ENCODE measurements around the gene GIPC3. TPM values are rescaled to one million over a fixed set of nuclear protein-coding genes. Genes with fewer than 3 reads are reported as not detected.

GIPC3 gene
- total RNA-seq, 1 donor from 2014 or later: 0.37 TPM

DNA sequence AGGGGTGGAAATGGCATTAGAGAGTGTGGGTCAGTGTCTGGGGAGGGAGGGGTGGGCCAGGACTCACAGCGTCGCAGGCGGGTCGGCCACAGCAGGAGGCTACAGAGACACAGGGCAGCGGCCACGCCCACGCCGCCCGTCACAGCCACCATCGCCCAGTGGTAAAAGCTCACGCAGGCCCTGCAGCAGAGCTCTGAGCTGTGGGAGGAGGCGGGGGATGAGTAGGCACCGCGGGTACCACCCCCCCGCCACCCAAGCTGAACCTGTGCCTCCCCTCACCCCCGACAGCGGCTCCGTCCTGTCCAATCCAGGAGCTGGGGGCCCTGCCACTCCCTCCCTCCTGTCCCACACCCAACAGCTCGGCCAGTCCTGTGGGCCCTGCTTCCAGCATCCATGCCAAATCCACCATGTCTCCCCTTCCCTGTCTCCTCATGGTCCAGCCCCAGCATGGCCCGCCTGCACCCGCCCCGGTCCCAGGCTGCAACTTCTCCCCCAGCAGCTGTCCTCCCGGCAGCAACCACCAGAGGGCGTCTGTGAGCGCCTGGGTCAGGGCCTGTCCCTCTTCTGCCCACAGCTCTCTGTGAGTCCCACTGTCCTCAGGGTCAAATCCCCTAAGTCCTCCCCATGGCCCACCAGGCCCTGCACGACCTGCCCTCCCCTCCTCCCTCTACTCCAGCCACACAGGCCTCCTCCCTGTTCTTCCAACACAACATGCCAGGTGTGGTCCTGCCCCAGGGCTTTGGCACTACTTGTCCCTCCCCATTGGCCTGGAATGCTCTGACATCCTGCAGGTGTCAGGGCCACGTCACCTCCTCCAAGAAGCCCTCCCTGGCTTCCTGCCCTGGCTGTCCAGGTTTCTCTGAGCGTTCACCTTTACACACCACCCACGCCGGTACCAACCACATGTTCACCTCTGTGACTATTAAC, 40.3 kb upstream of the GIPC3 start:
- DNase-seq: peak; percentile 95
- intact Hi-C loops (cut with micrococcal nuclease): loop anchor here (1.0 to 5.0 kb wide), 2 partner anchors 73 to 162 kb away; partner anchors contain the start of gene TJP3
- Mint-ChIP-seq H3K9me3 (no peaks in the 10 kb centered on the region), H3K36me3 (ENCODE audit: low read depth) (peaks cover 21% of the 10 kb centered on the region), H3K4me3 (no peak overlapping the region), H3K4me1 (peaks cover 8% of the 10 kb centered on the region), H3K27ac (no peak overlapping the region), H3K27me3 (no peaks in the 10 kb centered on the region)

DNA sequence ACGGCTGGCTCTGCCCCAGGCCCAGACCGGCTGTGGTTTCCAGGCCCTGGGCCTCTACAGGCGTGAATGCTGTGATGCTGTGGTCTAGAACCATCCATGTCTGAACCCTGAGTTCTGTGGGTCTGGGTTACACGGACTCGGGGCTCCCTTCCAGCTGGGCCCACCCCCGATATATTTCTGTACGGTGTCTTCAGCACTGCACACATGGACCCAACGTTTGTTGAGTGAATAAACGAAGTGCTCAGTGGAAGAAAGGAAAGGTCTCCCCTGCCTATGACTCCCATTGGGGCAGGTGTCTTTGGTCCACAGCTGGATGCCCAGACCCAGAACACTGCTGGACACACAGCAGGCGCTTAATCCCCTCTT, 39.6 kb upstream of the GIPC3 start:
- Mint-ChIP-seq H3K27ac (no peak overlapping the region), H3K36me3 (ENCODE audit: low read depth) (peaks cover 22% of the 10 kb centered on the region), H3K4me1 (peaks cover 8% of the 10 kb centered on the region), H3K27me3 (no peaks in the 10 kb centered on the region), H3K4me3 (no peak overlapping the region), H3K9me3 (no peaks in the 10 kb centered on the region)
- DNase-seq: no peak
- intact Hi-C loops (cut with micrococcal nuclease): loop anchor here (1.0 to 5.0 kb wide), 2 partner anchors 73 to 162 kb away; partner anchors contain the start of gene TJP3

DNA sequence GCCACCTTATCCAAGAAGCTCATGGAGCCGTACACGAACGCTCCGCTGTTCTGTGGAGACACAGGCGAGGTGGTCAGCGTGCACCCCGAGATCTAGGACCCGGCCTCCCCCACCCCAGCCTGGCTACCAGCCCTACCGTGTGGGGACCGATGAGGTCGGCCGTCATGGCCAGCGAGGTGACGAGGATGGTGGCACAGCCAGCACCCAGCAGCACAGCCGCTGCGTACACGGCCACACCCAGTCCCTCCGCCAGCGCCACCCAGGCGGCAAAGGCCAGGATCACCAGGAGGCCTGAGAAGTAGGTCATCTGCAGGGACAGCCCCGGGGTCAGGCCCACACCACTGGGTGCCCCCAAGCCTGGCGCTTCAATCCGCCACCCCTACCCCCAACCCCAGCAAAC, 39.2 kb upstream of the GIPC3 start:
- no peak for DNase-seq
- H3K9me3 Mint-ChIP-seq: no peaks in the 10 kb centered on the region
- intact Hi-C loops (cut with micrococcal nuclease): loop anchor here (5.0 kb wide), 1 partner anchor 161 kb away; the partner anchor contains the start of gene TJP3
- H3K27ac Mint-ChIP-seq: no peak overlapping the region
- no peak overlapping the region for H3K4me3 Mint-ChIP-seq
- H3K4me1 Mint-ChIP-seq: peaks cover 8% of the 10 kb centered on the region
- H3K27me3 Mint-ChIP-seq: no peaks in the 10 kb centered on the region
- H3K36me3 Mint-ChIP-seq (ENCODE audit: low read depth): peaks cover 25% of the 10 kb centered on the region

DNA sequence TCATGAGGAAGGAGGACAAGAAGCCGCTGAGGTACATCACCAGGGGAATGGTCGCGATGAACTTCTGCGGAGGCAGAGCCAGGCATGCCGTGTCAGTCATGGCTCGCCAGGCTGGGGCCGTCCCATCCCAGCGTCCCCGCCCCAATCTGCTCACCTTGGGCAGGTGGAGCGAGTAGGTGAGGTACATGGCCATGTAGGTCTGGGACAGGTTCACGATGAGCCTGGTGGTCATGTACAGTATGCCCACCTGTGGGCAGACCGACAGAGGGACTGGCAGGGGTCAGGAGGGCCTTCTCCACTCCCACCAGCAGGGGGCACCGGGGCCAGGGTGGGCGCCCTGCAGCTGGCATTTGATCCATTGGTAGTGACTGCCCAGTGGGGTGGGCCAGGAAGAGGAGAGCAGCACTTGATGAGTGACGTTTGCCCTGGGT, 38.0 kb upstream of the GIPC3 start:
- Mint-ChIP-seq H3K4me1 (peaks cover 12% of the 10 kb centered on the region), H3K36me3 (ENCODE audit: low read depth) (peaks cover 29% of the 10 kb centered on the region)
- intact Hi-C loops (cut with micrococcal nuclease): loop anchor here (5.0 kb wide), 1 partner anchor 160 kb away; the partner anchor contains the start of gene TJP3

DNA sequence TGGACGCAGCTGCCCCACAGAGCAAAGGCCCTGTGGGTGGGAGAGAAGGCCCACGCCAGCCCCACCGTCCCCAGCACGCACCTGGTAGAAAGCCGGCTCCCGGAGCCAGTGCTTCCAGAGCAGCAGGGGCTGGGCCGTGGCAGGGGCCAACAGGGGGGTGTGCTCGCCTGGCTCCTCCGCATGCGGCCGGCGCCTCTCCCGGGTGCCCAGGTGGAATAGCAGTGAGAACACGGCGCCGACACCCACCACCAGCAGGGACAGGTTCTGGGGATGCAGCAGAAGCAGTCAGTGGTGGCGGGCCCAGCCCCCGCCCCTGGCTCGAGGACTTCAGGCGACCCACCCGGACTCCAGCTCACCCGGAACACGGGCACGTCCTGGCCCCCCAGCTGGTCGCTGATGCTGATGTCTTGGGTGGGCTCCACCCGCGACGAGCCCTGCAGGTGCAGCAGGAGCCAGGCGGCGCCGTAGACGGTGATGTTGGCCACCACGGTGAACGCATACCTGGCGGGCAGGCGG, 37.5 kb upstream of the GIPC3 start:
- Mint-ChIP-seq H3K36me3 (ENCODE audit: low read depth) (peaks cover 29% of the 10 kb centered on the region), H3K9me3 (no peaks in the 10 kb centered on the region), H3K27me3 (no peaks in the 10 kb centered on the region), H3K4me3 (no peak overlapping the region), H3K27ac (no peak overlapping the region), H3K4me1 (peaks cover 17% of the 10 kb centered on the region)
- DNase-seq: no peak
- intact Hi-C loops (cut with micrococcal nuclease): loop anchor here (5.0 kb wide), 1 partner anchor 159 kb away; the partner anchor contains the start of gene TJP3

More for the DNA sequence above, 38.0 kb upstream of the GIPC3 start:
- Mint-ChIP-seq H3K9me3 (no peaks in the 10 kb centered on the region), H3K4me3 (no peak overlapping the region), H3K27me3 (no peaks in the 10 kb centered on the region), H3K27ac (no peak overlapping the region)
- DNase-seq: peak; percentile 78

DNA sequence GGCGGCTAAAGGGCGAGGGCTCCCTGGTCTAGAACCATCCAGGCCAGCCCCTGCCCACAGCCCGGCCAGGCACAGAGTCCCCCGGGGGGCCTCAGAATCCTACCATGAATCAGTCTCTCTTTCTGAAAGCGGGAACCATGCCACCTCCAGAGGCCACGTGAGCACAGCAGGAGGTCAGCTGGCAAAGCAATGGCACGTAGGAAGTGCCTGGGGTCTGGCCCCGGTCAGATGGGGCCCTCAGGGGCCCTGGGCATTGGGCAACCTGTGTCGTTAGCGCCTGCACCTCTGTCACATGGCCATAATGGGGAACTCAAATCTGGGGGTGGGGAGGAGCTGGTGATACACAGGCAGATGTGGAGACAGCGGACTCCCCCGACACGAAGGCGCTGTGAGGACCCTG, 36.7 kb upstream of the GIPC3 start:
- no peaks in the 10 kb centered on the region for H3K9me3 Mint-ChIP-seq
- H3K4me1 Mint-ChIP-seq: peaks cover 20% of the 10 kb centered on the region
- DNase-seq: no peak
- no peak overlapping the region for H3K27ac Mint-ChIP-seq
- H3K27me3 Mint-ChIP-seq: no peaks in the 10 kb centered on the region
- intact Hi-C loops (cut with micrococcal nuclease): loop anchor here (5.0 kb wide), 1 partner anchor 159 kb away; the partner anchor contains the start of gene TJP3
- peaks cover 29% of the 10 kb centered on the region for H3K36me3 Mint-ChIP-seq (ENCODE audit: low read depth)
- no peak overlapping the region for H3K4me3 Mint-ChIP-seq

DNA sequence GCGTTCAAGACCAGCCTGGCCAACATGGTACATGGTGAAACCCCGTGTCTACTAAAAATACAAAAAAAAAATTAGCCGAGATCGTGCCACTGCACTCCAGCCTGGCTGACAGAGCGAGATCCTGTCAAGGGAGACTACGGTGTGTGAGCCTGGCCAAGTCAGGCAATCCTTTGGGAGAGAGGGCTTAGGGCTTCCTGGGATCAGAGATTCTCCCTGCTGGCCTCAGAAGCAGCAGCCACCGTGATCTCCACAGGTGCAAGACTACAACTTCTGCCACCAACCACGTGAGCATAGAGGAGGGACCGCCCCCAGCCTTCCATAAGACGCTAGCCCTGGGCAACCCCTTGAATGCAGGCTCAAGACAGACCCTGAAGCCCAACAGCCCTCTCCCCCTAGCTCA, 35.5 kb upstream of the GIPC3 start:
- intact Hi-C loops (cut with micrococcal nuclease): loop anchor here (5.0 kb wide), 1 partner anchor 157 kb away; the partner anchor contains the start of gene TJP3
- no peak for DNase-seq
- Mint-ChIP-seq H3K9me3 (no peaks in the 10 kb centered on the region), H3K4me3 (no peak overlapping the region), H3K4me1 (peaks cover 26% of the 10 kb centered on the region), H3K27ac (peak overlapping the region; percentile 53), H3K27me3 (no peaks in the 10 kb centered on the region), H3K36me3 (ENCODE audit: low read depth) (peaks cover 33% of the 10 kb centered on the region)

DNA sequence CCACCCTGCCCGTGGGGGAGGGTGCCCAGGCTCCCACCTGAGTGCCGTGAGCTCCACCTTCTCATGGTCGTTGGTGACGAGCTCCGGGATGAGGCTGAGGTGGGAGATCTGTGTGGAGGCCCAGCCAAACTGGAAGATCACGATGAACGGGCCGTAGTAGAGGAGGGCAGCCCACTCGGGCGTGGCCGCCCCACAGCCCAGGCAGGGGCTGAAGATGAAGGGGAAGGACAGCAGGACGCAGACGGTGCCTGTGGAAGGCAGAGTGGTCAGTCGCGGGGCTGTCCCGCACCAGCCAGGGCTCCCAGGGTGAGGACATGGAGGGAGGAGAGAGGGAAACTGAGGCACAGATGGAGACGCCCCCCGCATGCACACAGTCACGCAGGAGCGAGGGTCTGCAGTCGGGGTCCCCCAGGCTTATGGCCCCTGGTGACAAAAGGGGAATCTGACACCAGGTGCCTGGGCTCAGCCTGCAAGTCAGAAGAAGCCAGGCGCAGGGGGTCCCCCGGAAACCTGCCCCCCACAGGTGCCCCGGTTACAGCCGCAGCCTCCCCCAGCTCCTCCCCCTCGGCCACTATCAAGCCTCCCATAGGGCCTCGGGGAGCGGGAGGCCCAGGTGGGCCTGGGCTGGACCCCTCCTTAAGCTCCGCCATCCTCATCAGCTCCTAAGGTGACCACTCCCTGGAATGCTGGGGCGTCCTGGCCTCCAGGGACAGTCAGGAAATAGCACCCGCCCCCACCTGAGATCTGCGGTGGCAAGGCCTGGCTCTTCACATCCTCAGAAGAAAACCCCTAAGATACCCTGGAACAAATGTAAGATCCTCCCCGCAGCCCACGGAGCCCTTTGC, 34.1 kb upstream of the GIPC3 start:
- peaks cover 30% of the 10 kb centered on the region for H3K4me1 Mint-ChIP-seq

DNA sequence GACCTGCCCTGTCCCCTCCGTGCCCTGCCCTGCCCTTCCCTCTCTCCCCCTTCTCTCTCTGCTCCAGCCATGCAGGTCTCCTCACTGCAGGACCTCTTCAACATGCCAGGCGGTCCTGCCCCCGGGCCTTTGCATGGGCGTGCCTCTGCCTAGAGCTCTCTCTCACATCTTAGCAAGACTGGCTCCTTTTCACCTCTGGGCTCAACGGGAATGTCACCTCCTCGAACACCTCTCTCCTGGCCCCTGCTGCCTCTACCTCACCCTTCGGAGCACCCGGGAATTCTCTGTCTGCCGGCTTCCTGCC, 33.5 kb upstream of the GIPC3 start:
- H3K4me1 Mint-ChIP-seq: peaks cover 35% of the 10 kb centered on the region
- no peaks in the 10 kb centered on the region for H3K27me3 Mint-ChIP-seq
- H3K36me3 Mint-ChIP-seq (ENCODE audit: low read depth): peaks cover 35% of the 10 kb centered on the region
- intact Hi-C loops (cut with micrococcal nuclease): no loop called here
- H3K9me3 Mint-ChIP-seq: no peaks in the 10 kb centered on the region
- no peak overlapping the region for H3K27ac Mint-ChIP-seq
- peak overlapping the region; percentile 21 for H3K4me3 Mint-ChIP-seq
- DNase-seq: no peak

More for the DNA sequence above, 34.1 kb upstream of the GIPC3 start:
- no peaks in the 10 kb centered on the region for H3K27me3 Mint-ChIP-seq
- no peak for DNase-seq
- peaks cover 29% of the 10 kb centered on the region for H3K36me3 Mint-ChIP-seq (ENCODE audit: low read depth)
- H3K27ac Mint-ChIP-seq: no peak overlapping the region
- H3K4me3 Mint-ChIP-seq: peak overlapping the region; percentile 21
- no peaks in the 10 kb centered on the region for H3K9me3 Mint-ChIP-seq
- intact Hi-C loops (cut with micrococcal nuclease): no loop called here

DNA sequence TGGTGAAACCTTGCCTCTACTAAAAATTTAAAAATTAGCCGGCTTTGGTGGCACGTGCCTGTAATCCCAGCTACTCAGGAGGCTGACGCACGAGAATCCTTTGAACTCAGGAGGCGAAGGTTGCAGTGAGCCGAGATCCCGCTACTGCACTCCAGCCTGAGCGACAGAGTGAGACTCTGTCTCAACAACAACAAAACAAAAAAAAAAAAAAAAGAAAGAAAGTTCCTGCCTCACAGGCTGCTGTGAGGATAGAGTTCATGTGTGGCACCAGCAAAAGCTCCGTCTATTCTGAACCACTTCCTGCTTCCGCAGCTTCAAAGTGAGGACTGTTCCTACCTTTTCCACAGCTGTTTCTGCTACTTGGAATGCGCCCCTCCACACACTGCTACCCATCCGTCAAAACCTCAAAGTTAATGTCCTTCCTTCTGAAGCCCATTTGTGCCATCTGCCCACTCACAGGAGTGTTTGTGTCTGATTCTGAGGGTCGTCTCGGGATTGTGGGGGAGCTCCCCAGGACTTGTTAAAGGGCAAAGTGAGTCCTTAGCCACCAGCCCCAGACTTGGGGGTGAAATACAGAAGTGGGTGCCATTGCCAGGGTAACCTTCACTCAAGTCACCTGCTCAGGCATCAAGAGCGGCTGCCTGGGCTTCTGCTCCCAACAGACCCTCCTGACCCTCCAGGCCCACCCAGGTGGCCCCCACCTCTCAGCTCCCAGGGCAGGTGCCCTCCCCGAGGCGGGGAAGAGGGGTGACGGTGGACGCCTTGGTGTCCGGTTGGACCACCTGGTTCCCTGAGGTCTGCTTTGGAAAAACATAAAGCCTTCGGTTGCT, 30.8 kb upstream of the GIPC3 start:
- peaks cover 26% of the 10 kb centered on the region for H3K36me3 Mint-ChIP-seq (ENCODE audit: low read depth)
- peak overlapping the region; percentile 72 for H3K27ac Mint-ChIP-seq
- peak overlapping the region; percentile 100 for H3K4me3 Mint-ChIP-seq
- H3K27me3 Mint-ChIP-seq: no peaks in the 10 kb centered on the region
- no peaks in the 10 kb centered on the region for H3K9me3 Mint-ChIP-seq
- H3K4me1 Mint-ChIP-seq: peaks cover 39% of the 10 kb centered on the region
- intact Hi-C loops (cut with micrococcal nuclease): loop anchor here (5.0 kb wide), 1 partner anchor 73 kb away; the partner anchor contains the start of gene CACTIN
- DNase-seq: peak; percentile 86

DNA sequence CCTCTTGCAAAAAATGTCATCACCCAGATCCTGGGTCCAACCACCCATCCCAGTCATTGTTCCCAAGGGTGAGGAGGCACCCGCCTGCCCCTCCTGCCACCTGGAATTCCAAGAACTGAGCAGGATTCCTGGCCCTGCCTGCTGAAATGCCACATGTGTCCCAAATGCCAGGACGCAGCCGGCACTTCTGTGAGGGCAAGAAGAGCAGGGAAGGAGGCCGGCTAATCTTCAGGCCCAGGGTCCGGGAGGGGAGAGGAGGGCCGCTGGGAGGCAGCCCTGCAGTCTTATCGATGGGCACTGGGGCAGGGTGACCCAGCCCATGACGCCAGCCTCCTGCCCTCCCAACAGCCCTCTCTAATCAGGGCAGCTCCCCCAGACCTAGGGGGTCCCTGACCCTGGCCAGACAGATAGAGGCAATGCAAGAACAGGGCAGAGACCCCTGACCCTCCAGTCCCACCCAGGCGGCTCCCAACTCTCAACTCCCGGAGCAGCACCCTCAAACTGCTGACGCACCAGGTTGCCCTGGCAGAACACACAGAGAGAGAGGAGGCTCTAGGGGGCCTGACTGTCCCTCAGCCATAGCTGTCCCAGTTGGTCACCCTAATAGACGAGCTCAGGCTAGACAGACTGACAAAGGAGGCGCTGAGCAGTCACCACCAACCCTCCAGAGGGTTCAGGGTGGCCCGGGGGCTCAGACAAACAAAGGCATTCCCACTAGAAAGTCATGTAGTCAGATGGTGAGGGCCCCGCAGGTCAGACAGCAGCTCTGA, 29.4 kb upstream of the GIPC3 start:
- Mint-ChIP-seq H3K36me3 (ENCODE audit: low read depth) (peaks cover 22% of the 10 kb centered on the region), H3K27ac (peak overlapping the region; percentile 95), H3K4me3 (peak overlapping the region; percentile 100), H3K27me3 (no peaks in the 10 kb centered on the region), H3K4me1 (peaks cover 39% of the 10 kb centered on the region), H3K9me3 (no peaks in the 10 kb centered on the region)
- intact Hi-C loops (cut with micrococcal nuclease): loop anchor here (5.0 kb wide), 1 partner anchor 71 kb away; the partner anchor contains the start of gene CACTIN
- DNase-seq: peak; percentile 69

DNA sequence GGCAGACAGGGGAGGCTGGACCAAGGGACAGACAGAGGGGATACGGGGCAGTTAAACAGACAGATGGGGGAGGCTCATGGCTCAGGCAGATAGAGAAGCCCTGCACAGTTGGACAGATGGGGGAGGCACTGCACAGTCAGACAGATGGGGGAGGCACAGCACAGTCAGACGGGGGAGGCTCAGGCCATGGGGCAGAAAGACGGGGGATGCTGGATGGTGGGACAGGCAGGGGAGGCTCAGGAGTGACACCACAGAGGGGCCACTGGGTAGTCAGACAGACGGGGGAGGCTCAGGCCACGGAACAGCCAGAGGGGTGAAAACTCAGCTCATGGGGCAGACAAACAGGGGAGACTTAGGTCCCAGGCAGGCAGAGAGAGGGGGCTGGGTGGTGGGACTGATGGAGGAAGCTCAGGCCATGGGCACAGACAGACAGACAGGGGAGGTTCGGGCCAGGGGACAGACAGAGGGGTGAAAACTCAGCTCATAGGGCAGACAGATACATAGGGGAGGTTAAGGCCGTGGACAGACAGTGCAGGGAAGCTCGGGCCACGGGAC, 28.8 kb upstream of the GIPC3 start:
- peak; percentile 65 for DNase-seq
- Mint-ChIP-seq H3K9me3 (no peaks in the 10 kb centered on the region), H3K27me3 (no peaks in the 10 kb centered on the region), H3K36me3 (ENCODE audit: low read depth) (peaks cover 20% of the 10 kb centered on the region), H3K27ac (peak overlapping the region; percentile 95), H3K4me1 (peaks cover 39% of the 10 kb centered on the region), H3K4me3 (peak overlapping the region; percentile 100)
- intact Hi-C loops (cut with micrococcal nuclease): loop anchor here (5.0 kb wide), 1 partner anchor 71 kb away; the partner anchor contains the start of gene CACTIN
